ENCODE measurements around the gene BPIFB2.

Gene BPIFB2

GRCh38 chr20:33016581-33017109 is 9.1 kb downstream of the BPIFB2 start:
- H3K27ac ChIP-seq = no peak overlapping the region
- H3K4me3 ChIP-seq = no peak overlapping the region

- no peak overlapping the region for H3K4me3 ChIP-seq
- H3K27ac ChIP-seq = no peak overlapping the region
These were observed 10.0 kb downstream of the BPIFB2 start for GRCh38 chr20:33017542-33017941.

DNA sequence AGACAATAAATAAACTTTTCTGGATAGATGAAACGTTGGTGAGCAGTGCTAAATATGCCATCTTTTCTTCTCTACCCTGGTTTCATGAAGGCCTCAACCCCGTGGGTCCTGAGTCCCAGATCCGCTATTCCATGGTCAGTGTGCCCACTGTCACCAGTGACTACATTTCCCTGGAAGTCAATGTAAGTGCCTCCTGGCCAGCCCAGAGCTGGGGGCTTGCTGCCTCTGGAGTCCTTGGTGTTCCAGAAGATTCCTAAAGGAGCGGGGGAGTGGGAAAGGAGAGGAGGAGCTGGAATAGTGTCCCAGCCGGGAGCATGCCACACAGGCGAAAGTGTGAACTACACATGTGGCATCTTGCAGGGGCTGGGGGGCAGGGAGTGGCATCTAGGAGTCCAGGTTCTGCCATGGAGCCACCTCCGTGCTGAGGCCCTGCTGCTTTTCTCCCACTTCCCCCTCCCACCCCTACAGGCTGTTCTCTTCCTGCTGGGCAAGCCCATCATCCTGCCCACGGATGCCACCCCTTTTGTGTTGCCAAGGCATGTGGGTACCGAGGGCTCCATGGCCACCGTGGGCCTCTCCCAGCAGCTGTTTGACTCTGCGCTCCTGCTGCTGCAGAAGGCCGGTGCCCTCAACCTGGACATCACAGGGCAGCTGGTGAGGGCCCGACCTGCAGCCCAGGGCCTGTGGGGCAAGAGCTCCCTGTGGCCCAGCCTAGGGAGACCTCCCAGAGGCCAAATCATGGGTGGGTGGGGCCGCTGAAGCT is 10.8 kb downstream of the BPIFB2 start:
- H3K27ac ChIP-seq = no peak overlapping the region

DNA sequence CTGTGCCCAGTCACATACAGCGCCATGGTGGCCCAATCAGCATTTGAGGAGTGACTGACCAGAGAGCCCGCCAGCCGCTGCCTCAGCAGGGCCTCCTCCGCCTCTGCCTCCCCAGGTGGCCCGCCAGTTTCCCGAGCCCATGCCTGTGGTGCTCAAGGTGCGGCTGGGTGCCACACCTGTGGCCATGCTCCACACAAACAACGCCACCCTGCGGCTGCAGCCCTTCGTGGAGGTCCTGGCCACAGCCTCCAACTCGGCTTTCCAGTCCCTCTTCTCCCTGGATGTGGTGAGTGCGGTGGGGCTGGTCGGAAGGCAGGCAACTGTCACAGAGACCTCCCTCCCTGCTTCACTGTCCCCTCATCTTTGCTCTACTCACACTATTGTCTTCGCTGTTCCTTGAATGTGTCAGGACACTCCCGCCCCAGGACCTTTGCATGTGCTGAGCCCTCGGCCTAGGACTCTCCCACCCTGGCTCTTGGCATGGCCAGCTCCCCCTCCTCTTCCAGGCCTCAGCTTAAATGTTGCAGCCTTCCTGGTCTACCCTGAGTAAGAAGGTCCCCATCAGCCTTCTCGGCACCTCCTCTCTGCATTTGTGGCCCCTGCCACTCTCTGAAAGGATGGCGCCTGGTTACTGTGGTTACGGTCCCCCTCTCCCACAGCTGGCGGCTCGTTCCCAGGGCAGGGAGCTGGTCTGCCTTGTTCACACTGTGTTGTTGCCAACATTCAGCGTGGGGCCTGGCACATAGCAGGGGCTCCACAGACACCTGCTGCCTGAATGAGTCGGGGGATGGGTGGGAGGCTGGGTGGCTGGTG is 12.2 kb downstream of the BPIFB2 start:
- H3K4me3 ChIP-seq = no peak overlapping the region
- H3K27ac ChIP-seq = no peak overlapping the region

More for the DNA sequence above, 10.8 kb downstream of the BPIFB2 start:
- H3K4me3 ChIP-seq = no peak overlapping the region

GRCh38 chr20:33020278-33021161 is 13.0 kb downstream of the BPIFB2 start:
- Histone ChIP-seq H3K27ac (no peak overlapping the region), H3K4me3 (no peak overlapping the region)

GRCh38 chr20:33021879-33022278 is 14.4 kb downstream of the BPIFB2 start:
- Histone ChIP-seq H3K4me3 (no peak overlapping the region), H3K27ac (no peak overlapping the region)

GRCh38 chr20:33022289-33022688 is 14.8 kb downstream of the BPIFB2 start:
- Histone ChIP-seq H3K27ac (no peak overlapping the region), H3K4me3 (no peak overlapping the region)

DNA sequence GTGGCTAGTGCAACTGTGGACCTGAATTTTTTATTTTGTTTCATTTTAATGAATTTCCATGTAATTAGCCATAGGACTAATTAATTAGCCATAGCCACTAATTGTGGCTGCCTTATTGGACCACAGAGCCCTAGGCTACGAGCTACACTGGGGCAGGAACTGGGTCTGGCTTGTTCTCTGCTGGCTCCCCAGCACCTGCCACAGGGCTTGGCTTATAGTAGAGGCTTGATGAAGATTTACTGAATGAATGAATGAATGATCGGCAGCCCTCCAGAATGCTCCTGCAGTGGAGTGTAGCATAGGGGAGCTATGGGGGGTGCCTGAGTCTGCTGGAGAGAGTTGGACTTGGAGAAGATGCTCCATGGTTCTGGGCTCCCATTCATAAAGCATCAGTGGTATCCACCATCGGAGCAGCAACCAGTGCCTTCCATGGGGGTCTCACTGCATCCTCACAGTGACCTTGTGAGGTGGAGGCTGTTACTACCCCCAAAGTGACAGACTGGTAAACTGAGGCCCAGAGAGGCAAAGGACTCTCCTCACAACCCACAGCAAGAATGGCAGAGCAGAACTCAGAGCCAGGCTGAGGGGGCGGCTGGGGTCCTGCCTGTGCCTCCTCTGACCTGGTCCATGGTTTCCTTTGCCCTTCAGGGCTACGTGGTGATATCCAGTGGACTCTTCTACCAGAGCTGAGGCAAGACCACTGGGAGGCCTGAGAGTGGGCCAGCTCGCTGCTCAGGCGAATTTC is 15.4 kb downstream of the BPIFB2 start:
- Histone ChIP-seq H3K4me3 (no peak overlapping the region), H3K27ac (no peak overlapping the region)

GRCh38 chr20:33023439-33024242 is 16.1 kb downstream of the BPIFB2 start:
- H3K27ac ChIP-seq = no peak overlapping the region
- H3K4me3 ChIP-seq = no peak overlapping the region

DNA sequence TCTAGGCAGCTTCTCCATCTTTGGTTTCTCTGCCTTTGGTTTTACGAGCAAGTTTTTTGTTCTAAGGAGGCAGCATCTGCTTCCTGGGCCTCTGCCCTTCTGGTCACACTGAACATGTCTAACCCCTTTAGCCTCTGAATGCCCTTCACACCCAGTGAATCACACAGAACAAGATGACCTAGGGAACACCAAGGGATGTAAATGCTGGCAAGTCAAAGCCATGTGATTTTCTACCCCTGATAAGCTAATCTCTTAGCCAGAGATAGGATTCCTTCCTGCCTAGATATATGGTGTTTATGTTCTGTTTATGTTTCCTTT is 16.7 kb downstream of the BPIFB2 start:
- Histone ChIP-seq H3K27ac (no peak overlapping the region), H3K4me3 (no peak overlapping the region)

DNA sequence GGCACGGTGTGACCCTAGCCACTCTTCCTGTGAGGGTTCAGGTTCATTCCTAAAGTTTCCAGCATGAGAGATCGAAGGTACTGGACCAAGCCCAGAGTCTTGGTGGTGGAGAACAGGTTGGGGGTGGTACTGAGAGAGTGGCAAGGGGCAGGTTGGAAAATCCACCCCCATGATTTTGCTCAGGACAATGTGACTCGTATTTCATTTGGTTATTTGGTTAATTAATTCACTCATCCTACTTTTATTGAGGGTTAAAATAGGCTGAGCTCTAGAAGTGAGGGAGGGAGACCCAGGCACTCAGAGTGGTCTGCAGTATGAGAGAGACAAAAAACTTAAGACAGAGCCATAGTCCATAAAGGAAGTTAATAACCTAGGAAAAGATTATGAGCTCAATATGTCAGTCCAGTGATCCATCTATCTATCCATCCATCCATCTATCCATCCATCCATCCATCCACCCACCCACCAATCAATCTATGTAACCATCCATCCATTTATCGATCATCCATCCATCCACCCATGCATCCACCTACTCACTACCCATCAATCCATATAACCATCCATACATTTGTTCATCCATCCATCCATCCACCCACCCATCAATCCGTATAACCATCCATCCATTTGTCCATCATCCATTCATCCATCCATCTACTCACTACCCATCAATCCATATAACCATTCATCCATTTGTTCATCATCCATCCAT is 17.3 kb downstream of the BPIFB2 start:
- Histone ChIP-seq H3K4me3 (no peak overlapping the region), H3K27ac (no peak overlapping the region)

GRCh38 chr20:33025318-33025876 is 17.9 kb downstream of the BPIFB2 start:
- Histone ChIP-seq H3K4me3 (no peak overlapping the region), H3K27ac (no peak overlapping the region)

- Histone ChIP-seq H3K4me3 (no peak overlapping the region), H3K27ac (no peak overlapping the region)
These were observed 18.7 kb downstream of the BPIFB2 start for GRCh38 chr20:33026072-33026778.

- Histone ChIP-seq H3K4me3 (no peak overlapping the region), H3K27ac (no peak overlapping the region)
These were observed 19.6 kb downstream of the BPIFB2 start for GRCh38 chr20:33026779-33027759.

DNA sequence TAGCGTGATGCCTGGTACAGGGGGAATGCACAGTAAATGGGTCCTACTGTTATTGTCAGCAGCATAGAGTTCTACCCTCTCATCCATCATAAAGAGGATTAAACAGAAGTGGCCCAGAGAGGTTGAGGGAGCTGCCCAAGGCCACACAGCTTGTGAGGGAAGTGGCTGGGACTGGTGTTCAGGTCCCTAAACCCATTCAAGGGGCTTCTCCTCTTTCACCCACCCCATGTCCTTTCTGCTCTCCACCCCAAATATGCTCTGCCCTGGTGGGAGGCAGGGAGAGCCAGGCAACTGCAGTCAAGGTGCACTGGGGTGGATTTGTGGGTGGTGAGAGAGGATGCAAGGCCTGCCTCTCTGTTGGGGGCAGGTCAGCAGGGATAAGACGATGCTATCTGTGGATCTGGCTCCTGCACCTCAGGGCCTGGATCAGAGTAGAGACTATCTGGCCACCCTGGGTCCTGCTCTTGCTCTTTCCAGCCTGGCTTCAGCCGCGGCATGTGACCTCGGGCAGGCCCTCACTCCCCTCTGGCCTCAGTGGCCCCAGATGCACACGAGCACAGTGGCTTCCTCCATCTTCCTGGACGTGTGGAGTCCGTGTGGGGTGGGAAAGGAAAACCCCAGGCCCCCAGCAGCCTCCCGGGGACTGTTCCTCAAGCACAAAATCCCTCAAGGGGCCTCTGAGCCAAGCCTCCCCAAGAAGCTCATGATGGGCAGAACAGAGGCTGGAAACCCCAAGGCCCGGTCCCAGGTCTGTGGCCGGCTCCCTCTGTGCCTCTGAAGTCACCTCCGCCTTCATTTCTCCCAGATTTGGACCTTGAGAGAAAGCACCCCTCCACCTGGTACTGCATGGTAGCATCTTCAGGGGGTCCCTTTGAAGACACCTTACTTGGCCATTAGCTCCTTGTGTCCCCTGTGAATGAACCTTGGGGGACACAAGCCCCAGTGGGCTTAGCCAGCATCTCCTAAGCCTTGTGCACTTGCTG is 20.6 kb downstream of the BPIFB2 start:
- Histone ChIP-seq H3K27ac (no peak overlapping the region), H3K4me3 (no peak overlapping the region)
